Measurements from ENCODE around the gene LACRT. TPM values are rescaled to one million over a fixed set of nuclear protein-coding genes. Genes with fewer than 3 reads are reported as not detected.
"Not testable (repeated sequence)": the region's sequence is repeated elsewhere in the genome, so short reads cannot be mapped to it uniquely, and the experiment has no call there.

The LACRT gene
- total and polyA plus RNA-seq, 7 donors: not detected

GRCh38 chr12:54641554-54641953, 6.9 kb upstream of the LACRT start:
- Histone ChIP-seq H3K27me3 (no peaks in the 10 kb centered on the region), H3K4me3 (no peak overlapping the region), H3K9me3 (no peaks in the 10 kb centered on the region), H3K36me3 (no peaks in the 10 kb centered on the region), H3K4me1 (no peaks in the 10 kb centered on the region), H3K27ac (no peak overlapping the region)
- 86 to 88% methylated on average over 1 of the region's 1 CpG for WGBS, 2 donors
- DNase-seq: no peak
- TF ChIP-seq POLR2AphosphoS5 (IDR thresholded peaks at IDR 0.05): no peak
- no peak for TF ChIP-seq EP300 (IDR thresholded peaks at IDR 0.05)
- no peak for TF ChIP-seq POLR2A (IDR thresholded peaks at IDR 0.05)
- no peak for TF ChIP-seq CTCF (IDR thresholded peaks at IDR 0.05)
- intact Hi-C loops (cut with DNase I): no loop called here

GRCh38 chr12:54641089-54641488, 6.4 kb upstream of the LACRT start:
- H3K27me3 ChIP-seq: no peaks in the 10 kb centered on the region
- H3K36me3 ChIP-seq: no peaks in the 10 kb centered on the region
- no peak overlapping the region for H3K4me3 ChIP-seq
- no peak for DNase-seq
- TF ChIP-seq POLR2A (IDR thresholded peaks at IDR 0.05): no peak
- no peak for TF ChIP-seq CTCF (IDR thresholded peaks at IDR 0.05)
- no peak for TF ChIP-seq POLR2AphosphoS5 (IDR thresholded peaks at IDR 0.05)
- no peak for TF ChIP-seq EP300 (IDR thresholded peaks at IDR 0.05)
- intact Hi-C loops (cut with DNase I): no loop called here
- no peaks in the 10 kb centered on the region for H3K9me3 ChIP-seq
- H3K27ac ChIP-seq: no peak overlapping the region
- WGBS, 2 donors: 79 to 80% methylated on average over 4 of the region's 4 CpGs
- no peaks in the 10 kb centered on the region for H3K4me1 ChIP-seq

GRCh38 chr12:54639112-54639511, 4.4 kb upstream of the LACRT start:
- H3K4me3 ChIP-seq; H3K36me3 ChIP-seq; H3K27me3 ChIP-seq; H3K9me3 ChIP-seq; H3K27ac ChIP-seq; H3K4me1 ChIP-seq; DNase-seq; intact Hi-C loops (cut with DNase I): not testable (repeated sequence)
- WGBS, 2 donors: 92 to 95% methylated on average over 2 of the region's 2 CpGs

- H3K27me3 ChIP-seq: no peaks in the 10 kb centered on the region
- 53 to 68% methylated on average over 8 of the region's 8 CpGs for WGBS, 2 donors
- H3K9me3 ChIP-seq: no peaks in the 10 kb centered on the region
- H3K36me3 ChIP-seq: no peaks in the 10 kb centered on the region
- no peaks in the 10 kb centered on the region for H3K4me1 ChIP-seq
- TF ChIP-seq EP300 (IDR thresholded peaks at IDR 0.05) (no peak), CTCF (IDR thresholded peaks at IDR 0.05) (no peak), POLR2AphosphoS5 (IDR thresholded peaks at IDR 0.05) (no peak), POLR2A (IDR thresholded peaks at IDR 0.05) (no peak)
- H3K4me3 ChIP-seq: no peak overlapping the region
- no peak overlapping the region for H3K27ac ChIP-seq
- no peak for DNase-seq
- intact Hi-C loops (cut with DNase I): no loop called here
Measured at GRCh38 chr12:54631988-54632728, 2.5 kb downstream of the LACRT start.

GRCh38 chr12:54631551-54631950, 3.1 kb downstream of the LACRT start:
- no peaks in the 10 kb centered on the region for H3K9me3 ChIP-seq
- no peaks in the 10 kb centered on the region for H3K27me3 ChIP-seq
- intact Hi-C loops (cut with DNase I): no loop called here
- H3K27ac ChIP-seq: no peak overlapping the region
- WGBS, 2 donors: 81 to 88% methylated on average over 5 of the region's 5 CpGs
- no peaks in the 10 kb centered on the region for H3K4me1 ChIP-seq
- DNase-seq: no peak
- H3K4me3 ChIP-seq: no peak overlapping the region
- no peaks in the 10 kb centered on the region for H3K36me3 ChIP-seq
- no peak for TF ChIP-seq CTCF (IDR thresholded peaks at IDR 0.05)
- TF ChIP-seq POLR2A (IDR thresholded peaks at IDR 0.05): no peak
- TF ChIP-seq POLR2AphosphoS5 (IDR thresholded peaks at IDR 0.05): no peak
- TF ChIP-seq EP300 (IDR thresholded peaks at IDR 0.05): no peak

Measured in sigmoid colon (tissue), 7 donors.